ENCODE data around the gene SUSD1.

DNA sequence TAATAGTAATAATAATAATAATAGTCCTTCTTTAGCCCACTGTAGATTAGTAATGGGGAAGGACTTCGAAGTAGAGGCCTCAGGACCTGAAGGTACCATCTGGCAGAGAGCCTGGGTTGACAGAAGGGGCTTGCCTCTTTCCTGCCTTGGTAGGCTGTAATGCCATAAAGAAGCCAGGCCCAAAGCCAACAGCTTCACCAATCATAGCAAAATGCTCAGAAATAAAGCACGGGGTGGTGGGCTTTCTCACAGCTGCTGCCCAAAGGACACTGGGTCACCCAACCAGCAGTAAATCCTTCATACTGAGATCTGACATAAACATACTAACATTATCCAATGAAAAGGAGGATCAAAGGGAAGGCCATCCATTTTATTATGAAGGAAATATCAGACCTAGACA, 70.7 kb downstream of the SUSD1 start:
- TF ChIP-seq, protein P1, sequence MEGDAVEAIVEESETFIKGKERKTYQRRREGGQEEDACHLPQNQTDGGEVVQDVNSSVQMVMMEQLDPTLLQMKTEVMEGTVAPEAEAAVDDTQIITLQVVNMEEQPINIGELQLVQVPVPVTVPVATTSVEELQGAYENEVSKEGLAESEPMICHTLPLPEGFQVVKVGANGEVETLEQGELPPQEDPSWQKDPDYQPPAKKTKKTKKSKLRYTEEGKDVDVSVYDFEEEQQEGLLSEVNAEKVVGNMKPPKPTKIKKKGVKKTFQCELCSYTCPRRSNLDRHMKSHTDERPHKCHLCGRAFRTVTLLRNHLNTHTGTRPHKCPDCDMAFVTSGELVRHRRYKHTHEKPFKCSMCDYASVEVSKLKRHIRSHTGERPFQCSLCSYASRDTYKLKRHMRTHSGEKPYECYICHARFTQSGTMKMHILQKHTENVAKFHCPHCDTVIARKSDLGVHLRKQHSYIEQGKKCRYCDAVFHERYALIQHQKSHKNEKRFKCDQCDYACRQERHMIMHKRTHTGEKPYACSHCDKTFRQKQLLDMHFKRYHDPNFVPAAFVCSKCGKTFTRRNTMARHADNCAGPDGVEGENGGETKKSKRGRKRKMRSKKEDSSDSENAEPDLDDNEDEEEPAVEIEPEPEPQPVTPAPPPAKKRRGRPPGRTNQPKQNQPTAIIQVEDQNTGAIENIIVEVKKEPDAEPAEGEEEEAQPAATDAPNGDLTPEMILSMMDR (IDR thresholded peaks at IDR 0.05), result no peak
- TF ChIP-seq POLR2A (IDR thresholded peaks at IDR 0.05), result no peak
